GM18519 (cell line): ENCODE results near the gene RFTN2.
"Not testable (repeated sequence)": the region's sequence is repeated elsewhere in the genome, so short reads cannot be mapped to it uniquely, and the experiment has no call there.

Experiments
- ATAC-seq: cut with Tn5 transposase; IDR thresholded peaks from one replicate; pipeline ENCODE4 v1.9.1; 2021; ENCODE audit warnings: mild to moderate bottlenecking, moderate library complexity; ENCODE audit not compliant: unreplicated experiment, low FRiP score

Gene RFTN2

DNA sequence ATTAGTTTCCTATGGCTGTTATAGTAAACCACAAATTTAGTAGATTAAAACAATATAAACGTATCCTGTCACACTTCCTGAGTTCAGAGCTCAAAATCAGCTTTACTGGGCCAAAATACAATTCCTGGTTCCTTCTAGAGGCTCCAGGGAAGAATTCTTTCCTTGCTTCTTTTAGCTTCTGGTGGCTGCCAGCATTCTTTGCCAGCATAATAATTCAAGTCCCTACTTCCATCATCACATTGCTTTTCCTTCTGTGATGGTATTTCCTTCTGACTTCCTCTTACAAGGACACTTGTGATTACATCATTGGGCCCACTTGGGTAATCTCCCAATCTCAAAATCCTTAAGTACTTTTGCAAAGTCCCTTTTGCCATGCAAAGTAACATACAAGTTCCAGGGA lies 118.9 kb downstream of the RFTN2 start:
- ATAC-seq: no peak

DNA sequence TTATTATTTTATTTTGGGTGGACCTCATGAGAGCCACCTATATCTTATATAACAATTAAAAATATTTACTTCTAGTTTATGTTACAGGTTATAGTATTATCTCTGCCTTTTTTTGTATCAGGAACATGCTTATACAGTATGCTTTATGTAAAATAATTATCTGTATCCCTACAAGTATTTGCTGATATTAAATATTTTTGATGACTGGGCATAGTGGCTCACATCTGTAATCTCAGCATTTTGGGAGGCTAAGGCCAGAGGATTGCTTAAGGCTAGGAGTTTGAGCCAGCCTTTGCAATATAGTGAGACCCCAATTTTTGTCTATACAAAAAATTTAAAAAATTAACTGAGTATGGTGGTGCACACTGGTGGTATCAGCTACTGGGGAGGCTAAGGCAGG lies 119.9 kb downstream of the RFTN2 start:
- ATAC-seq: no peak

DNA sequence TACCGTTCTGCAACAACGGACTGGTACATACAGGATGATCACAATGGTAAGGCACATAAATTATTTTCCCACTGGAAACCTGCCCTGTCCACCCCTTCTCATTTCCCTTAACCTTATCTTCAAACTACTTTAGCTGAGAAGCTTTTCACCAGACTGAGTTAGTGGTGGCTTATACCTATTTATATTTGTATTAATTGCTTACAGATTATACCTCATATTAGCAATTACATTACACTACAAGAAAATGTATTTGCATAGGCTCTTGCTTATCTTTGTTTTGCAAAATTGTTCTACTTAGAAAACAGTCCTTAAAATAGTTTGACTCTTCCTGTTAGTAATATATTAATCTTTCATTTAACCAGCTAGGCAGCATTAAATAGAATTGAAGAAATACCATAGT lies 124.1 kb downstream of the RFTN2 start:
- ATAC-seq: not testable (repeated sequence)

DNA sequence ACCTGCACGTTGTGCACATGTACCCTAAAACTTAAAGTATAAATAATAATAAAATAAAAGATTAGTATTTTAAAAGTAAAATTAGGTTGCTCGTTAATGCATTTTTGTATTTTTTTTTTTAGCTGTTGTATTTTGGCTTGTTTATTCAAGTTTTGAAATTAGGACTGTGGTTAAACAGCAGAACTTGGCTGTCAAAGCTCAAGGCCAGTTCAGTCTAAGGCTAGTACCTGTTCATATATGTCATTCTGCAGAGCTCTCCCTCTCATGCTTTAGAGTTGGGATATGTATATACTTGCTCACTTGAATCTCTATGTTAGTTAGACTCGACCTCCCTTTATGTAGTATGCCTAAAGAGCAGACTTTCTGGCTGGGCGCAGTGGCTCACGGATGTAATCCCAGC lies 126.8 kb downstream of the RFTN2 start:
- no peak for ATAC-seq

GRCh38 chr2:197547163-197547900 lies 128.1 kb downstream of the RFTN2 start:
- ATAC-seq: no peak

GRCh38 chr2:197543206-197543605 lies 132.2 kb downstream of the RFTN2 start:
- ATAC-seq: no peak

DNA sequence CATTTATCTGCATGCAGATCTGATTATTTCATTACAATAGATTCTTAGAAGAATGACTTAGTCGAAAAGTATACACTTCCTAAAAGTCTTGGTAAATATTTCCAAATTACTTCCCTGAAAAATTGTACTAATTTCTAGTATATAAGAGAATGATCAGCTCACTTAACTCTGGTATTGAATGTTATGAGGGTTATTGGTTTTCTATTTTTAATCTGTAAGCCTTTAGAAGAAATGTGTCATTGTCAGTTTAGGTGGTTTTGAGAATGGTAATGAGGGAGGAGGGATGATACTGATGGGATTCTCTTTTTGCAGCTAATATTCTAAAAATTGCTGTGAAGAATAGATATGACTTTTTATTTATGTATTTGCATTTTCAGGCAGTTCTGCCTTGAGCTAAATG lies 135.7 kb downstream of the RFTN2 start:
- ATAC-seq: no peak

GRCh38 chr2:197538412-197538811 lies 137.0 kb downstream of the RFTN2 start:
- no peak for ATAC-seq
